Measurements from ENCODE around the gene SRXN1. TPM values are rescaled to one million over a fixed set of nuclear protein-coding genes. Genes with fewer than 3 reads are reported as not detected.
"Not testable (repeated sequence)": the region's sequence is repeated elsewhere in the genome, so short reads cannot be mapped to it uniquely, and the experiment has no call there.

The SRXN1 gene
- total and polyA plus RNA-seq, 5 donors from 2014 or later: 3.2 to 15.1 (median 12.7) TPM

GRCh38 chr20:645318-646106 is 7.5 kb downstream of the SRXN1 start:
- Mint-ChIP-seq H3K27me3 (peaks cover 11% of the 10 kb centered on the region), H3K9me3 (no peaks in the 10 kb centered on the region), H3K4me3 (peak overlapping the region in 1 of 4 donors; percentile 43), H3K36me3 (peaks cover 10% of the 10 kb centered on the region), H3K4me1 (peaks cover 0 to 24% (median 13%) of the 10 kb centered on the region in 4 donors), H3K27ac (no peak overlapping the region)
- Histone ChIP-seq H3K9me3 (ENCODE audit: control insufficient read depth in 2 of 2, low read length in 2 of 2) (no peaks in the 10 kb centered on the region), H3K4me3 (ENCODE audit: low read depth, low read length) (no peak overlapping the region), H3K4me1 (ENCODE audit: control insufficient read depth, insufficient read depth, low read length, poor library complexity, severe bottlenecking) (peaks cover 13% of the 10 kb centered on the region), H3K36me3 (ENCODE audit: control insufficient read depth, insufficient read depth, low read length) (peaks cover 12% of the 10 kb centered on the region), H3K27ac (ENCODE audit: insufficient read depth, low read length, poor library complexity, severe bottlenecking) (no peak overlapping the region), H3K27me3 (ENCODE audit: control insufficient read depth, insufficient read depth, low read length) (peaks cover 6% of the 10 kb centered on the region)
- ATAC-seq (ENCODE audit: low read depth in 2 of 2) (peak; percentile 65 to 75), DNase-seq (peak; percentile 42 to 82 (median 61))

GRCh38 chr20:644692-645317 is 8.2 kb downstream of the SRXN1 start:
- H3K4me3 ChIP-seq (ENCODE audit: low read depth, low read length): no peak overlapping the region
- no peaks in the 10 kb centered on the region for H3K9me3 ChIP-seq (ENCODE audit: control insufficient read depth in 2 of 2, low read length in 2 of 2)
- H3K27ac ChIP-seq (ENCODE audit: insufficient read depth, low read length, poor library complexity, severe bottlenecking): no peak overlapping the region
- ATAC-seq (ENCODE audit: low read depth in 2 of 2): no peak
- peaks cover 6% of the 10 kb centered on the region for H3K36me3 Mint-ChIP-seq
- no peak overlapping the region for H3K4me3 Mint-ChIP-seq
- no peak overlapping the region for H3K27ac Mint-ChIP-seq
- no peak for DNase-seq
- H3K27me3 ChIP-seq (ENCODE audit: control insufficient read depth, insufficient read depth, low read length): peaks cover 6% of the 10 kb centered on the region
- H3K4me1 Mint-ChIP-seq: peaks cover 0 to 20% (median 12%) of the 10 kb centered on the region in 4 donors
- H3K27me3 Mint-ChIP-seq: peaks cover 11% of the 10 kb centered on the region
- H3K9me3 Mint-ChIP-seq: no peaks in the 10 kb centered on the region
- H3K36me3 ChIP-seq (ENCODE audit: control insufficient read depth, insufficient read depth, low read length): peaks cover 12% of the 10 kb centered on the region
- H3K4me1 ChIP-seq (ENCODE audit: control insufficient read depth, insufficient read depth, low read length, poor library complexity, severe bottlenecking): peaks cover 13% of the 10 kb centered on the region

GRCh38 chr20:642398-643174 is 10.4 kb downstream of the SRXN1 start:
- H3K9me3 Mint-ChIP-seq: no peaks in the 10 kb centered on the region
- Histone ChIP-seq H3K4me1 (ENCODE audit: control insufficient read depth, insufficient read depth, low read length, poor library complexity, severe bottlenecking) (peaks cover 13% of the 10 kb centered on the region), H3K36me3 (ENCODE audit: control insufficient read depth, insufficient read depth, low read length) (peaks cover 4% of the 10 kb centered on the region), H3K9me3 (ENCODE audit: control insufficient read depth in 2 of 2, low read length in 2 of 2) (no peaks in the 10 kb centered on the region), H3K27ac (ENCODE audit: insufficient read depth, low read length, poor library complexity, severe bottlenecking) (no peak overlapping the region), H3K27me3 (ENCODE audit: control insufficient read depth, insufficient read depth, low read length) (peaks cover 6% of the 10 kb centered on the region), H3K4me3 (ENCODE audit: low read depth, low read length) (no peak overlapping the region)
- H3K27ac Mint-ChIP-seq: no peak overlapping the region
- H3K27me3 Mint-ChIP-seq: peaks cover 11% of the 10 kb centered on the region
- DNase-seq (no peak), ATAC-seq (ENCODE audit: low read depth in 2 of 2) (no peak)
- H3K4me3 Mint-ChIP-seq: peak overlapping the region in 3 of 4 donors; percentile 32 to 63 (median 39)
- H3K36me3 Mint-ChIP-seq: no peaks in the 10 kb centered on the region
- H3K4me1 Mint-ChIP-seq: peaks cover 0 to 18% (median 11%) of the 10 kb centered on the region in 4 donors

- not testable (repeated sequence) for H3K9me3 Mint-ChIP-seq; DNase-seq; ATAC-seq (ENCODE audit: low read depth in 2 of 2)
Measured at GRCh38 chr20:642013-642397, 11.0 kb downstream of the SRXN1 start.

GRCh38 chr20:641516-641875 is 11.5 kb downstream of the SRXN1 start:
- no peaks in the 10 kb centered on the region for H3K9me3 ChIP-seq (ENCODE audit: control insufficient read depth in 2 of 2, low read length in 2 of 2)
- Mint-ChIP-seq H3K4me3 (no peak overlapping the region), H3K4me1 (peaks cover 0 to 18% (median 11%) of the 10 kb centered on the region in 4 donors), H3K36me3 (no peaks in the 10 kb centered on the region), H3K27me3 (peaks cover 11% of the 10 kb centered on the region), H3K9me3 (no peaks in the 10 kb centered on the region), H3K27ac (peak overlapping the region in 2 of 3 donors; percentile 32 to 52)
- H3K36me3 ChIP-seq (ENCODE audit: control insufficient read depth, insufficient read depth, low read length): no peaks in the 10 kb centered on the region
- H3K27me3 ChIP-seq (ENCODE audit: control insufficient read depth, insufficient read depth, low read length): peaks cover 6% of the 10 kb centered on the region
- no peak for DNase-seq
- H3K27ac ChIP-seq (ENCODE audit: insufficient read depth, low read length, poor library complexity, severe bottlenecking): no peak overlapping the region
- H3K4me3 ChIP-seq (ENCODE audit: low read depth, low read length): no peak overlapping the region
- ATAC-seq (ENCODE audit: low read depth in 2 of 2): no peak
- peaks cover 13% of the 10 kb centered on the region for H3K4me1 ChIP-seq (ENCODE audit: control insufficient read depth, insufficient read depth, low read length, poor library complexity, severe bottlenecking)

More at GRCh38 chr20:642013-642397, 11.0 kb downstream of the SRXN1 start:
- not testable (repeated sequence) for H3K27me3 ChIP-seq (ENCODE audit: control insufficient read depth, insufficient read depth, low read length); H3K4me3 Mint-ChIP-seq; H3K27ac Mint-ChIP-seq; H3K36me3 ChIP-seq (ENCODE audit: control insufficient read depth, insufficient read depth, low read length); H3K4me3 ChIP-seq (ENCODE audit: low read depth, low read length); H3K9me3 ChIP-seq (ENCODE audit: control insufficient read depth in 2 of 2, low read length in 2 of 2); H3K36me3 Mint-ChIP-seq; H3K27ac ChIP-seq (ENCODE audit: insufficient read depth, low read length, poor library complexity, severe bottlenecking)
- peaks cover 13% of the 10 kb centered on the region for H3K4me1 ChIP-seq (ENCODE audit: control insufficient read depth, insufficient read depth, low read length, poor library complexity, severe bottlenecking)
- Mint-ChIP-seq H3K27me3 (peaks cover 11% of the 10 kb centered on the region), H3K4me1 (peaks cover 0 to 18% (median 11%) of the 10 kb centered on the region in 4 donors)

GRCh38 chr20:640674-641515 is 12.1 kb downstream of the SRXN1 start:
- peaks cover 13% of the 10 kb centered on the region for H3K4me1 ChIP-seq (ENCODE audit: control insufficient read depth, insufficient read depth, low read length, poor library complexity, severe bottlenecking)
- no peak overlapping the region for H3K27ac ChIP-seq (ENCODE audit: insufficient read depth, low read length, poor library complexity, severe bottlenecking)
- Mint-ChIP-seq H3K4me1 (peaks cover 0 to 18% (median 9%) of the 10 kb centered on the region in 4 donors), H3K27ac (peak overlapping the region in 1 of 3 donors; percentile 32), H3K9me3 (no peaks in the 10 kb centered on the region), H3K27me3 (peaks cover 11% of the 10 kb centered on the region), H3K36me3 (no peaks in the 10 kb centered on the region), H3K4me3 (peak overlapping the region in 2 of 4 donors; percentile 19 to 28)
- H3K27me3 ChIP-seq (ENCODE audit: control insufficient read depth, insufficient read depth, low read length): peaks cover 6% of the 10 kb centered on the region
- no peak overlapping the region for H3K4me3 ChIP-seq (ENCODE audit: low read depth, low read length)
- no peak for ATAC-seq (ENCODE audit: low read depth in 2 of 2)
- DNase-seq: no peak
- no peaks in the 10 kb centered on the region for H3K9me3 ChIP-seq (ENCODE audit: control insufficient read depth in 2 of 2, low read length in 2 of 2)
- no peaks in the 10 kb centered on the region for H3K36me3 ChIP-seq (ENCODE audit: control insufficient read depth, insufficient read depth, low read length)

GRCh38 chr20:638579-638978 is 14.4 kb downstream of the SRXN1 start:
- Mint-ChIP-seq H3K36me3 (no peaks in the 10 kb centered on the region), H3K27ac (no peak overlapping the region), H3K4me1 (peaks cover 0 to 13% (median 3%) of the 10 kb centered on the region in 4 donors), H3K27me3 (peaks cover 11% of the 10 kb centered on the region), H3K9me3 (no peaks in the 10 kb centered on the region), H3K4me3 (no peak overlapping the region)
- H3K36me3 ChIP-seq (ENCODE audit: control insufficient read depth, insufficient read depth, low read length): no peaks in the 10 kb centered on the region
- no peak overlapping the region for H3K27ac ChIP-seq (ENCODE audit: insufficient read depth, low read length, poor library complexity, severe bottlenecking)
- ATAC-seq (ENCODE audit: low read depth in 2 of 2) (no peak), DNase-seq (no peak)
- no peaks in the 10 kb centered on the region for H3K9me3 ChIP-seq (ENCODE audit: control insufficient read depth in 2 of 2, low read length in 2 of 2)
- peaks cover 6% of the 10 kb centered on the region for H3K4me1 ChIP-seq (ENCODE audit: control insufficient read depth, insufficient read depth, low read length, poor library complexity, severe bottlenecking)
- peaks cover 6% of the 10 kb centered on the region for H3K27me3 ChIP-seq (ENCODE audit: control insufficient read depth, insufficient read depth, low read length)
- no peak overlapping the region for H3K4me3 ChIP-seq (ENCODE audit: low read depth, low read length)
